Mesendoderm (in vitro differentiated cells): ENCODE measurements around the gene ITGA11.
A peak's percentile ranks its signal among the peaks of the same experiment; 100 is the strongest.

Experiments used
- DNase-seq: peaks from one replicate; pipeline ENCODE4 v3.0.0; 2013
- H2AK5ac ChIP-seq: 2 replicates; pipeline ENCODE4 v1.6.1; 2013; ENCODE audit warnings: low read length, inconsistent platforms
- H2BK120ac ChIP-seq: 2 replicates; pipeline ENCODE4 v1.6.1; 2013; ENCODE audit warnings: low read depth, mild to moderate bottlenecking, low read length, moderate library complexity, mixed read lengths
- H2BK15ac ChIP-seq: replicated peaks from 2 replicates; pipeline ENCODE4 v1.6.1; 2013; ENCODE audit warnings: low read depth, mild to moderate bottlenecking, moderate library complexity
- H2BK5ac ChIP-seq: 2 replicates; pipeline ENCODE4 v1.6.1; 2013; ENCODE audit warnings: low read length, inconsistent platforms
- H3K18ac ChIP-seq: 2 replicates; pipeline ENCODE4 v1.6.1; 2013; ENCODE audit warnings: mild to moderate bottlenecking, low read length, mixed read lengths
- H3K23ac ChIP-seq: one replicate; pipeline ENCODE4 v1.6.1; 2013; ENCODE audit warnings: low read length
- H3K27ac ChIP-seq: 2 replicates; pipeline ENCODE4 v1.5.1; 2013; ENCODE audit warnings: low read depth, mild to moderate bottlenecking, inconsistent platforms, low read length, moderate library complexity
- H3K27me3 ChIP-seq: 2 replicates; pipeline ENCODE4 v1.6.1; 2013; ENCODE audit warnings: low read length, control low read depth, mild to moderate bottlenecking, inconsistent platforms; ENCODE audit not compliant: insufficient read depth, poor library complexity
- H3K36me3 ChIP-seq: 2 replicates; pipeline ENCODE4 v1.6.1; 2013; ENCODE audit warnings: low read length, inconsistent platforms; ENCODE audit not compliant: control insufficient read depth, insufficient read depth
- H3K4ac ChIP-seq: one replicate; pipeline ENCODE4 v1.6.1; 2013; ENCODE audit warnings: low read depth, mild to moderate bottlenecking, low read length, moderate library complexity
- H3K4me1 ChIP-seq: 2 replicates; pipeline ENCODE4 v1.6.1; 2013; ENCODE audit warnings: low read depth, low read length, inconsistent platforms; ENCODE audit not compliant: control insufficient read depth
- H3K4me2 ChIP-seq: 2 replicates; pipeline ENCODE4 v1.6.1; 2013; ENCODE audit warnings: low read length
- H3K4me3 ChIP-seq: 2 replicates; pipeline ENCODE4 v1.5.1; 2013; ENCODE audit warnings: mild to moderate bottlenecking, low read length
- H3K56ac ChIP-seq: one replicate; pipeline ENCODE4 v1.6.1; 2013; ENCODE audit warnings: low read length
- H3K79me1 ChIP-seq: 2 replicates; pipeline ENCODE4 v1.6.1; 2013; ENCODE audit warnings: low read length, inconsistent platforms
- H3K79me2 ChIP-seq: 2 replicates; pipeline ENCODE4 v1.6.1; 2013; ENCODE audit warnings: mild to moderate bottlenecking, low read length; ENCODE audit not compliant: control insufficient read depth, insufficient read depth
- H3K9ac ChIP-seq: 2 replicates; pipeline ENCODE4 v1.6.1; 2013; ENCODE audit warnings: low read length, inconsistent platforms
- H4K5ac ChIP-seq: one replicate; pipeline ENCODE4 v1.6.1; 2013; ENCODE audit warnings: low read length
- H4K8ac ChIP-seq: one replicate; pipeline ENCODE4 v1.6.1; 2013; ENCODE audit warnings: low read depth, mild to moderate bottlenecking, control low read depth, low read length, moderate library complexity
- WGBS: extraction: QIAGEN DNeasy Blood & Tissue Kit; methylation state at CpG from one replicate; pipeline ENCODE4 v1.1.7; 2013; ENCODE audit warnings: low lambda C conversion rate, missing lambda C conversion rate; ENCODE audit not compliant: insufficient coverage; ENCODE audit errors: extremely low coverage; 5-methylcytosine and 5-hydroxymethylcytosine counted together

Gene ITGA11

GRCh38 chr15:68274201-68274848 lies 157.6 kb downstream of the ITGA11 start:
- Histone ChIP-seq H3K18ac (no peak overlapping the region), H2AK5ac (no peak overlapping the region), H2BK15ac (no peak overlapping the region), H3K36me3 (no peaks in the 10 kb centered on the region), H3K4ac (no peak overlapping the region), H3K4me1 (no peaks in the 10 kb centered on the region), H3K9ac (no peak overlapping the region), H4K5ac (no peak overlapping the region), H3K4me3 (no peak overlapping the region), H3K79me1 (peaks cover 2% of the 10 kb centered on the region), H3K27ac (no peak overlapping the region), H3K56ac (no peak overlapping the region), H4K8ac (no peak overlapping the region), H2BK5ac (no peak overlapping the region), H3K27me3 (no peaks in the 10 kb centered on the region), H3K79me2 (peaks cover 12% of the 10 kb centered on the region), H3K23ac (no peak overlapping the region), H3K4me2 (no peak overlapping the region), H2BK120ac (no peak overlapping the region)
- WGBS = no CpG with 5 or more reads among the region's 5 CpGs
- no peak for DNase-seq

DNA sequence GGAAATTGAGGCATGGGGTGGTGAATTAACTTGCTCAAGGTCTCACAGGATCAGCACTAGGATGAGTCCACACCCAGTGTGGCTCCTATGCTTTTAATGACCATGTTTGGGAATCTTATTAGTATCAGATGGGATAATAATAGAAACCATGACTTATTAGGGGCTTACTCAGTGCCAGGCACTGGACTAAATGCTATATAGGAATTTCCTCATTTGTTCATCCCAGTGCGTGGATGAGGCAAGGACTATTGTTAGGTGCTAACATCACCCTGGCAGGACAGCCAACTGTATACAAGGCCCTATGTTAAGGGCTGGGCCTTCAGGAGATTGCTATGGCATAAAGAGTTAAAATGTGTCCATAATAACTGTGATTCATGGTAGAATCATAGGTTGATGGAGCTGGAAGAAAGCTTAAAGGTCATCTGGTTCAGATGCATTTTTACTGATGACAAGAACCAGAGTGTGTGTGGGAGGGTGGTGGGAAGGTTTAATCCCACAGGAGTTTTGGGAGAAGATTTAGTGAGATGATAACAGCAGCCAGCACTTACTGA lies 159.2 kb downstream of the ITGA11 start:
- Histone ChIP-seq H2BK15ac (no peak overlapping the region), H3K56ac (no peak overlapping the region), H3K9ac (no peak overlapping the region), H3K79me2 (no peaks in the 10 kb centered on the region), H2AK5ac (no peak overlapping the region), H3K4me1 (no peaks in the 10 kb centered on the region), H3K27ac (no peak overlapping the region), H3K27me3 (no peaks in the 10 kb centered on the region), H2BK120ac (no peak overlapping the region), H4K5ac (no peak overlapping the region), H3K23ac (no peak overlapping the region), H3K4ac (no peak overlapping the region), H2BK5ac (no peak overlapping the region), H3K4me2 (no peak overlapping the region), H4K8ac (no peak overlapping the region), H3K36me3 (no peaks in the 10 kb centered on the region), H3K79me1 (no peaks in the 10 kb centered on the region), H3K18ac (no peak overlapping the region), H3K4me3 (no peak overlapping the region)
- no CpG with 5 or more reads among the region's 1 CpG for whole genome bisulfite sequencing
- DNase-seq = no peak

- no peak overlapping the region for H3K4me3 ChIP-seq
- H3K27me3 ChIP-seq = no peaks in the 10 kb centered on the region
- no peak overlapping the region for H4K5ac ChIP-seq
- H2AK5ac ChIP-seq = no peak overlapping the region
- H4K8ac ChIP-seq = no peak overlapping the region
- no peaks in the 10 kb centered on the region for H3K79me2 ChIP-seq
- H3K23ac ChIP-seq = no peak overlapping the region
- H3K4me2 ChIP-seq = no peak overlapping the region
- no peaks in the 10 kb centered on the region for H3K79me1 ChIP-seq
- no CpG with 5 or more reads among the region's 11 CpGs for WGBS
- peak overlapping the region; percentile 16 for H3K9ac ChIP-seq
- no peaks in the 10 kb centered on the region for H3K36me3 ChIP-seq
- DNase-seq = peak; percentile 59
- peak overlapping the region; percentile 60 for H3K56ac ChIP-seq
- H2BK5ac ChIP-seq = no peak overlapping the region
- H2BK120ac ChIP-seq = no peak overlapping the region
- no peak overlapping the region for H3K27ac ChIP-seq
- no peak overlapping the region for H3K18ac ChIP-seq
- H3K4ac ChIP-seq = no peak overlapping the region
- H2BK15ac ChIP-seq = no peak overlapping the region
- H3K4me1 ChIP-seq = no peaks in the 10 kb centered on the region
Observed at GRCh38 chr15:68271854-68272471, 160.0 kb downstream of the ITGA11 start.

- H3K4me1 ChIP-seq = no peaks in the 10 kb centered on the region
- H3K79me2 ChIP-seq = no peaks in the 10 kb centered on the region
- H4K5ac ChIP-seq = no peak overlapping the region
- no peak overlapping the region for H2BK15ac ChIP-seq
- H4K8ac ChIP-seq = no peak overlapping the region
- H3K18ac ChIP-seq = no peak overlapping the region
- H3K79me1 ChIP-seq = no peaks in the 10 kb centered on the region
- no peak overlapping the region for H3K27ac ChIP-seq
- H2BK120ac ChIP-seq = no peak overlapping the region
- no peak overlapping the region for H3K23ac ChIP-seq
- no peak overlapping the region for H3K4me3 ChIP-seq
- no peak overlapping the region for H2BK5ac ChIP-seq
- no peaks in the 10 kb centered on the region for H3K36me3 ChIP-seq
- no peak overlapping the region for H3K4me2 ChIP-seq
- H3K9ac ChIP-seq = no peak overlapping the region
- no peak for DNase-seq
- H3K27me3 ChIP-seq = no peaks in the 10 kb centered on the region
- H3K4ac ChIP-seq = no peak overlapping the region
- H3K56ac ChIP-seq = no peak overlapping the region
- no peak overlapping the region for H2AK5ac ChIP-seq
- no CpG with 5 or more reads among the region's 3 CpGs for WGBS
Observed at GRCh38 chr15:68268405-68268804, 163.6 kb downstream of the ITGA11 start.

- no peaks in the 10 kb centered on the region for H3K27me3 ChIP-seq
- no peak overlapping the region for H4K5ac ChIP-seq
- H3K18ac ChIP-seq = no peak overlapping the region
- H2BK5ac ChIP-seq = no peak overlapping the region
- no peak overlapping the region for H3K27ac ChIP-seq
- H3K4ac ChIP-seq = no peak overlapping the region
- H3K56ac ChIP-seq = no peak overlapping the region
- H2BK15ac ChIP-seq = no peak overlapping the region
- no peak overlapping the region for H2BK120ac ChIP-seq
- H3K4me3 ChIP-seq = no peak overlapping the region
- no peak overlapping the region for H2AK5ac ChIP-seq
- no peak overlapping the region for H4K8ac ChIP-seq
- WGBS = no CpG with 5 or more reads among the region's 3 CpGs
- no peaks in the 10 kb centered on the region for H3K4me1 ChIP-seq
- no peak for DNase-seq
- H3K23ac ChIP-seq = no peak overlapping the region
- no peaks in the 10 kb centered on the region for H3K79me2 ChIP-seq
- H3K79me1 ChIP-seq = no peaks in the 10 kb centered on the region
- H3K4me2 ChIP-seq = no peak overlapping the region
- H3K36me3 ChIP-seq = no peaks in the 10 kb centered on the region
- H3K9ac ChIP-seq = no peak overlapping the region
Observed at GRCh38 chr15:68265674-68266073, 166.3 kb downstream of the ITGA11 start.
